Pancreas (tissue), 10 donors: ENCODE measurements around the gene KSR1. TPM values are rescaled to one million over a fixed set of nuclear protein-coding genes. Genes with fewer than 3 reads are reported as not detected.

Experiments
- ATAC-seq, 4 donors: fragments of 200-7000 bp; cut with Tn5 transposase; one replicate each; pipeline versions ENCODE4 v1.8.0 to v1.9.1; 2020; ENCODE audit warnings: mild to moderate bottlenecking in 4 of 4, moderate library complexity in 4 of 4
- DNase-seq, 6 donors: peaks; one replicate each; pipeline ENCODE4 v3.0.0-alpha.2; 2020
- FAIRE-seq: peaks from 2 replicates; lab custom pipeline; 2012; peaks lifted over from hg19 to GRCh38; lab: Jason Lieb, UNC
- H3K27ac ChIP-seq, 4 donors: fragments of 200-600 bp; sonication (generic); 1 replicate in 3 of 4; 2 replicates in 1 of 4; pipeline versions ENCODE4 v1.5.0 to v1.8.0; 2020
- H3K27me3 ChIP-seq, 4 donors: fragments of 200-600 bp; one replicate each; pipeline ENCODE4 v1.8.0; 2021
- H3K36me3 ChIP-seq, 3 donors: fragments of 200-600 bp; sonication (generic) in 1 of 3; one replicate each; pipeline versions ENCODE4 v1.5.0 to v1.8.0; 2020 to 2021
- H3K4me1 ChIP-seq, 3 donors: fragments of 200-600 bp; one replicate each; pipeline ENCODE4 v1.8.0; 2021
- H3K4me3 ChIP-seq, 4 donors: fragments of 200-600 bp; sonication (generic) in 2 of 4; one replicate each; pipeline versions ENCODE4 v1.5.0 to v1.8.0; 2020 to 2021
- H3K9me3 ChIP-seq, 4 donors: fragments of 200-600 bp; one replicate each; pipeline ENCODE4 v1.8.0; 2021
- WGBS, 2 donors: extraction: QIAGEN DNeasy Blood & Tissue Kit; methylation state at CpG; one replicate each; pipeline ENCODE4 v1.1.7; 2013; 5-methylcytosine and 5-hydroxymethylcytosine counted together
- intact Hi-C, 3 donors: fragments of 100-400 bp; cut with DNase I; formaldehyde crosslinking; loops; one replicate each; pipeline versions ENCODE4 v1.11.1 to v1.14.2; 2022
- polyA plus RNA-seq, 2 donors: library from polyadenylated mRNA; stranded (reverse); fragments of 200-250 nt; gene quantifications; one replicate each; pipeline ENCODE4 v1.2.3, GENCODE V29; 2013
- total RNA-seq, 6 donors: library from RNA; stranded (reverse); fragmentation: NEBNext Ultra II Directional in 4 of 6; extraction: Animal tissue kit (Norgen Biotek cat#: 25700) in 4 of 6; gene quantifications; one replicate each; pipeline versions ENCODE4 v1.2.1 to v1.2.4, GENCODE V29; 2021 to 2023
- TF ChIP-seq, protein P1 (sequence below), 4 donors: fragments of 200-600 bp; sonication (generic) in 3 of 4; IDR thresholded peaks; one replicate each; pipeline versions ENCODE4 v1.5.0 to v1.8.0; 2021; ENCODE audit warnings: antibody characterized with exemption in 4 of 4
- donor health status: healthy with polysubstance abuse.
- donor health status: DM: no; HTN: no; CAD: no; lungs with moderate emphysema.
- donor health status: DM: no; HTN: no; CAD: no.
- donor health status: control.
- donor health status: control.
- donor health status: Bipolar disorder and iron deficiency.
- donor health status: DM: yes; HTN: yes; CAD: no.
- donor health status: DM: no; HTN: no; CAD: no.
- donor health status: DM: no; HTN: no; CAD: no.
- donor health status: DM: yes; HTN: yes; CAD: no.

Gene KSR1
- total and polyA plus RNA-seq, 8 donors, result 68.2 to 139 (median 103) TPM

DNA sequence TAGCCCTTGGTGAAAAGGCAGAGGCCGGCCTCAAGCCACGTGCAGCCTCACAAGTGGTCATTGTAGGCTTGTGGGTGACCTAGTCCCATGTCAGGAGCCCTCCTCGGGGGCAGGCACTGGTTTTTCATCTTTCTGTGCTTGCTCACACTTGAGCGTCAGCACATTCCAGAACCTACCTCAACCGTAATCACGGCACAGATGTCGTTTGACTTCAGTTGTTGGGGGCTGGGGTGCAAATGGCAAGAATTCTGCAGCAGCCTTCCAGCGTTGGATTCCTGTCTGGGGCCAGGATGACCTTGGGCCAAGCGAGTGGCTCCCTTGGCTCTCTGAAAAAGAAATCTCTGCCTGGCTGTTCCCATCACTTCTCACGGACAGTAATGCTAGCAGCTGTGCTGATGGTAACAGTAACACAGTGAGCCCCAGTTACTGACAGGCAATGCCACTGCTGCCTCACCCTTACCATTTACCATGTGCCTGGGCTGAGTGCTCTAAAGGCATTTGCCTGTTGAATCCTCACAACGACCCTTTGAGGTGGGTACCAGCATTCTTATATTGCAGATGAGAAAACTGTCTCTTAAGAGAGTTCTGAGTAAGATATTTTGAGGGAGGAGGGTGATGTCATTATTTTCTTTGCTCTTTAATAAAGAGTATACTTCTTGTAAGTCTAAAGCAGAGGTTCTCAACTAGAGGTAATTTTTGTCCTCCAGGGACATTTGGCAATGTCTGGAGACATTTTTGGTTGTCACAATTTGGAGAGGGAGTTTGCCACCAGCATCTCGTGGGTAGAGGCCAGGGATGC is 46.5 kb downstream of the KSR1 start:
- FAIRE-seq (no peak), DNase-seq (peak in 1 of 6 donors; percentile 19), ATAC-seq (peak in 3 of 4 donors; percentile 6 to 44 (median 31))
- no peaks in the 10 kb centered on the region for H3K36me3 ChIP-seq
- WGBS, 2 donors, result 33 to 37% methylated on average over 12 of the region's 12 CpGs
- peaks cover 26 to 59% (median 42%) of the 10 kb centered on the region in 3 donors for H3K4me1 ChIP-seq
- intact Hi-C loops, result no loop called here
- TF ChIP-seq, protein P1, sequence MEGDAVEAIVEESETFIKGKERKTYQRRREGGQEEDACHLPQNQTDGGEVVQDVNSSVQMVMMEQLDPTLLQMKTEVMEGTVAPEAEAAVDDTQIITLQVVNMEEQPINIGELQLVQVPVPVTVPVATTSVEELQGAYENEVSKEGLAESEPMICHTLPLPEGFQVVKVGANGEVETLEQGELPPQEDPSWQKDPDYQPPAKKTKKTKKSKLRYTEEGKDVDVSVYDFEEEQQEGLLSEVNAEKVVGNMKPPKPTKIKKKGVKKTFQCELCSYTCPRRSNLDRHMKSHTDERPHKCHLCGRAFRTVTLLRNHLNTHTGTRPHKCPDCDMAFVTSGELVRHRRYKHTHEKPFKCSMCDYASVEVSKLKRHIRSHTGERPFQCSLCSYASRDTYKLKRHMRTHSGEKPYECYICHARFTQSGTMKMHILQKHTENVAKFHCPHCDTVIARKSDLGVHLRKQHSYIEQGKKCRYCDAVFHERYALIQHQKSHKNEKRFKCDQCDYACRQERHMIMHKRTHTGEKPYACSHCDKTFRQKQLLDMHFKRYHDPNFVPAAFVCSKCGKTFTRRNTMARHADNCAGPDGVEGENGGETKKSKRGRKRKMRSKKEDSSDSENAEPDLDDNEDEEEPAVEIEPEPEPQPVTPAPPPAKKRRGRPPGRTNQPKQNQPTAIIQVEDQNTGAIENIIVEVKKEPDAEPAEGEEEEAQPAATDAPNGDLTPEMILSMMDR (IDR thresholded peaks at IDR 0.05), result no peak
- H3K4me3 ChIP-seq, result no peak overlapping the region
- no peaks in the 10 kb centered on the region for H3K9me3 ChIP-seq
- H3K27ac ChIP-seq, result no peak overlapping the region
- no peaks in the 10 kb centered on the region for H3K27me3 ChIP-seq

DNA sequence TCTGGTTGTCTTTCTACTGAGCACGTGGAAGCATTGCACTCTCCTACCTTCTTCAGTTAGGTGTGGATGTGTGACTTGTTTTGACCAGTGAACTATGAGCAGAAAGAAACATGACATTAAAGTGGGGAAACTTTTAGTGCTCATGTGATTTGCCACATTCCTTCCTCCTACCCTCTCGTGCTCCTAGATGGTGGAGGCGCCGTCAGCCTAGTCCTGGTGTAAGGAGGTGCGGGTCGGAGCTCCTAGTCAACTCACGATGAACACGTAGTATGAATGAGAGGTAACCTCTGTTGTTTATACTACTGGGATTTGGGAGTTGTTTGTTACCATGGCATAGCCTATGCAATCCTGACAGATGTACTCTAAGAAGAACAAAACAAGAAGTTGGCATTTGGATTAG is 47.4 kb downstream of the KSR1 start:
- ATAC-seq (no peak), DNase-seq (peak in 1 of 6 donors; percentile 11), FAIRE-seq (no peak)
- intact Hi-C loops, result no loop called here
- WGBS, 2 donors, result 85 to 89% methylated on average over 8 of the region's 8 CpGs
- Histone ChIP-seq H3K36me3 (no peaks in the 10 kb centered on the region), H3K9me3 (no peaks in the 10 kb centered on the region), H3K4me3 (no peak overlapping the region), H3K4me1 (peaks cover 24 to 56% (median 37%) of the 10 kb centered on the region in 3 donors), H3K27ac (no peak overlapping the region), H3K27me3 (no peaks in the 10 kb centered on the region)
- TF ChIP-seq, protein P1 (IDR thresholded peaks at IDR 0.05), result no peak

DNA sequence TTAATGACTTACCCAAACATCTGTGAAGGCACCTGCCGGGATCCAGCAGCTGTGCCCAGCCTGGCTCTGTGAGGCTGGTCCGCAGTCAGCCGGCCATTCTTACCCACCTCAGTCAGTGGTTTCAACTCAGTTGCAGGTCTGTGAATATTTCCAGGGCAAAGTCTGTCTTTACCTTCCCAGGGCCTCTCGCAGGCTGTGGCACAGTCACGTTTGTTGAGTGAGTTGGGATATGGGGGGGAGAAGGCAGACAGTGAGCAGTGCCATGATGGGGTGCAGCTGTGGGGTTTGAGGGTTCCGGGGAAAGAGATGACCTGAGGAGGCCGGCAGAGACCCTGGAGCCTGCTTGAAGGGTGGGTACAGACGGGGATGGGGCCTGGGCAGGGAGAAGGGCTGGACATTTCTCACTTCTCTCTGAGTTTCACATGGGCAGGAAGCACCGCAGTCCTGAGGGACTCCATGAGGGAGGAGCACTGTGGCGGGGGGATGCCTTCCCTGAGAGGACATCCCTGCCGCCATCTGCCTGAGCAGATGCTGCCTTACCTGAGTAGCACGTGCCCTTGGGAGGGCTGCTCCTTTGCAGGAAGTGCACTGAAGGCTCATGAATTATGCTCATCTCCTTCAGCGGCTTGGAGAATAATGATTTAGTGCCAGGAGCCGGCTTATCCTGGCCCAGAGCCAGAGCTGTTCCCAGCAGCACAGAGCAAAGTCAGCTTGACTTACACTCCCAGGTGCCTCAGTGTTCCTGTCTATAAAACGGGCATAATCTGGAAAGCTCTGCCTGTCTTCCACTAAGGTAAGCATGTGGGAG is 48.1 kb downstream of the KSR1 start:
- ATAC-seq (peak; percentile 14 to 36 (median 24)), FAIRE-seq (no peak), DNase-seq (peak in 2 of 6 donors; percentile 43 to 66)
- Histone ChIP-seq H3K36me3 (no peaks in the 10 kb centered on the region), H3K27ac (peak overlapping the region in 1 of 4 donors; percentile 8), H3K9me3 (no peaks in the 10 kb centered on the region), H3K27me3 (no peaks in the 10 kb centered on the region), H3K4me3 (no peak overlapping the region), H3K4me1 (peaks cover 20 to 55% (median 29%) of the 10 kb centered on the region in 3 donors)
- WGBS, 2 donors, result 53 to 59% methylated on average over 15 of the region's 15 CpGs
- intact Hi-C loops, result no loop called here
- TF ChIP-seq, protein P1 (IDR thresholded peaks at IDR 0.05), result no peak

DNA sequence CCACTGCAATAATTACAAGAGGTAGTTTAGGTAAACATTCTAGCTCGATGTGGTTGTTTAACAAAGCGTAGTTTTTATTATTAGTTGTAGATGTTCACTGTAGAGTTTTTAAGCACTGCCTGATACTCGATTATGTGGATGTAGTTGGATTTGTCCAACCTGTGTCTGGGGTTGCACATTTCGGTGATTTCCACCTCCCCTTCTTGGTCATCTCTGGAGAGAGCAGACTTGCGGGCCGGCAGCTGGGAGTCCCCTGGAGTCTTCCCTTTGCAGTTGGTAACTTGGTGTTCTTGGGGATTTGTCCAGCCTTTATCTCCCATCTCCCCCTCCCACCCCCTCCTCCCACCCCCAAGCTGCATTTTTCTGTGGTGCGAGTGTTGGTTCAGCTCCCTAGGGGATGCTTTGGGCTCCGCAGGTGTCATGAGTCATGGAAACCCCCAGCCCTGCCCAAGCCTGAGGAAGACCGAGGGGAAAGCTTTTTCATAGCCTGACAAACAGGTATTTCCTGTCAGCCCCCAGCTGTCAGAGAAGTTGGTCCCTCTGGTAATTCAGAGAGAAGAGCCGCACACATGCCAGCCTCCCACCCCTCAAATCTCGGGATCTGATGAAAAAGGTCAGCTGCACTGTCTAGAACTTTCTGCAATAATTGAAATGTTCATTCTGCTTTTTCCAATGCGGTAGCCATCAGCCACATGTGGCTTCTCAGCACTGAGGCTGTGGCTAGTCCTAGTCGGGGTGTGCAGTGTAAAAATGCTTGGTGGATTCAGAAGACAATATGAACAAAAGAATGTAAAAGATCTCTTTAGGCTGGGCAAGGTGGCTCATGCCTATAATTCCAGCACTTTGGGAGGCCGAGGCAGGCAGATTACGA is 50.3 kb downstream of the KSR1 start:
- TF ChIP-seq, protein P1 (IDR thresholded peaks at IDR 0.05), result no peak
- peaks cover 14 to 53% (median 24%) of the 10 kb centered on the region in 3 donors for H3K4me1 ChIP-seq
- intact Hi-C loops, result no loop called here
- ATAC-seq (peak in 2 of 4 donors; percentile 20 to 43), FAIRE-seq (no peak), DNase-seq (no peak)
- H3K27me3 ChIP-seq, result no peaks in the 10 kb centered on the region
- peak overlapping the region in 2 of 4 donors; percentile 13 to 41 for H3K27ac ChIP-seq
- H3K4me3 ChIP-seq, result no peak overlapping the region
- no peaks in the 10 kb centered on the region for H3K9me3 ChIP-seq
- H3K36me3 ChIP-seq, result no peaks in the 10 kb centered on the region
- WGBS, 2 donors, result 55 to 58% methylated on average over 15 of the region's 15 CpGs
